GM21786 (cell line): ENCODE measurements around the gene RENBP.

ENCODE experiments used
- ATAC-seq: cut with Tn5 transposase; IDR thresholded peaks from one replicate; pipeline ENCODE4 v1.9.1; 2021; ENCODE audit not compliant: unreplicated experiment

Gene RENBP

GRCh38 chrX:153944140-153944799, at the start of gene RENBP:
Gene RENBP (minus strand): TSS chrX:153944643. CDS start chrX:153944610, 33 bp downstream.
- no peak for ATAC-seq

- no peak for ATAC-seq
These were observed 49.5 kb upstream of the RENBP start for GRCh38 chrX:153993978-153994377.

- no peak for ATAC-seq
These were observed 48.6 kb upstream of the RENBP start for GRCh38 chrX:153993079-153993478.

GRCh38 chrX:153992180-153992579, 47.7 kb upstream of the RENBP start:
- no peak for ATAC-seq

GRCh38 chrX:153991013-153991580, 46.7 kb upstream of the RENBP start:
- ATAC-seq = no peak

- ATAC-seq = no peak
These were observed 45.7 kb upstream of the RENBP start for GRCh38 chrX:153989973-153990655.

GRCh38 chrX:153988493-153988892, 44.0 kb upstream of the RENBP start:
- no peak for ATAC-seq

- peak; percentile 41 for ATAC-seq
These were observed 40.1 kb upstream of the RENBP start for GRCh38 chrX:153984351-153985178.

- ATAC-seq = no peak
These were observed 38.9 kb upstream of the RENBP start for GRCh38 chrX:153983321-153983801.

GRCh38 chrX:153981771-153982533, 37.5 kb upstream of the RENBP start:
- ATAC-seq = no peak

- no peak for ATAC-seq
These were observed 36.8 kb upstream of the RENBP start for GRCh38 chrX:153981231-153981630.

- peak; percentile 45 for ATAC-seq
These were observed 36.0 kb upstream of the RENBP start for GRCh38 chrX:153980394-153980793.

- no peak for ATAC-seq
These were observed 30.4 kb upstream of the RENBP start for GRCh38 chrX:153974726-153975286.

- no peak for ATAC-seq
These were observed 29.7 kb upstream of the RENBP start for GRCh38 chrX:153974003-153974725.

- ATAC-seq = no peak
These were observed 28.9 kb upstream of the RENBP start for GRCh38 chrX:153973127-153974002.

GRCh38 chrX:153972368-153973126, 28.1 kb upstream of the RENBP start, which contains the start of gene TMEM187:
Gene TMEM187 (plus strand): TSS chrX:153972754. CDS start chrX:153982063, 9,309 bp downstream.
- ATAC-seq = peak; percentile 40

GRCh38 chrX:153971450-153972367, 27.3 kb upstream of the RENBP start, which contains the start of gene HCFC1:
Gene HCFC1 (minus strand): TSS chrX:153971818. CDS start chrX:153970840, 978 bp downstream.
- peak; percentile 38 for ATAC-seq
